HG03558 (cell line): ENCODE measurements around the gene CARD10.
"Not testable (repeated sequence)": the region's sequence is repeated elsewhere in the genome, so short reads cannot be mapped to it uniquely, and the experiment has no call there.

Experiments
- ATAC-seq: cut with Tn5 transposase; IDR thresholded peaks from one replicate; pipeline ENCODE4 v1.9.1; 2021; ENCODE audit warnings: moderate number of reproducible peaks; ENCODE audit not compliant: unreplicated experiment; ENCODE audit errors: extremely low read depth

The CARD10 gene

DNA sequence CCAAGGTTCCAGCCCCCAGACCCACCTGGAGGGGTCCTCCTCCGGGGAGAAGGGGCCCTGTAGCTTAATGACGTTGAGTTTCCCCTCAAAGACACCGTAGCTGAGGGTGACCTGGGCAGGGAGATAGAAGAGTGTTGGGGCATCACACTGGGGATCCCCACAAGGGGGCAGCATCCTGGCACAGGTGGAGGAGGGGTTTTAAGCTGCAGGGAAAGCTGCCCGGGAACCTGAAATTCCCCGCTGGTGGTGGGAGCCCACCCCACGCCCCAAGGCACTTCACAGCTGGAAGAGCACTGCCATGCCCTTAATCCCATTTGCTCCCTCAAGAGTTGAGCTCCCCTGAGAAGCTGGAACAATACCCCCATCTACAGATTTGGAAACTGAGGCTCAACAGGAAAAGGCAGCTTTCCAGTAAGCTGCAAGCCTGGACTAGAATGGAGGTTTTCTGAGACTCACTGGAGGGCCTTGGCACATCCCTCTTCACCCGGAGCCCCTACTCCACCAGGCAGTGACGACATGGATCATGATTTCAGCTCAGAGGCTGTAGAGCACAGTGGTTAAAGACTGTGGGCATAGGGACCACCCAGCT is 46.7 kb downstream of the CARD10 start:
- ATAC-seq, result no peak

DNA sequence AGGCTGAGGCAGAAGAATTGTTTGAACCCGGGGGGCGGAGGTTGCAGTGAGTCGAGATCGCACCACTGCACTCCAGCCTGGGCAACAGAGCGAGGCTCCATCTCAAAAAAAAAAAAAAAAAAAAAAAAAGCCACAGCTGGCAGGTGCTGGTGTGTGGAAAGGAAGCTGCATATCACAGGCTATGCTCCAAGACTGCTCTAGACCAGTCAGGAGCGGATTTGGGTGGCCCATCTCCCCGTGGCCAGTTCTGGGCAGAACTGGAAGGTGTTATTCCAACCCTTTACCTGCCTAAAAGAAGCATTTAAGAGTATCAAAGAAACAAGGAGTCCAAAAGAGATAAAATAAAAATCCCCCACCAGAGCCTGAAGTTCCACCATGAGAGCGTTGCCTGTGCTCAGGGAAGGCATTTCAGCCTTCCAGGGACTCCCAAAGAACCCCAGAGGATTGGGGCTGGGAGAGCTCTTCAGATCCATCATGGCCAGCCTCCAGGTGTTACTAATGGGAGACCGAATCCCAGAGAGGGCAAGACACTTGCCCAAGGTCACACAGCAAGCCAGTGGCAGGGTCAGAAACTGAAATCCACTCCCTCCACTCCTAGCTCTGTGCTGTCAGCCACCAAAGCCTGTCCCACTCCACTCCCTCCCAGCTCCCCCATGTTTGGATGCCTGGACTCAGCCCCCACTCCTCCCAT is 47.3 kb downstream of the CARD10 start:
- no peak for ATAC-seq

DNA sequence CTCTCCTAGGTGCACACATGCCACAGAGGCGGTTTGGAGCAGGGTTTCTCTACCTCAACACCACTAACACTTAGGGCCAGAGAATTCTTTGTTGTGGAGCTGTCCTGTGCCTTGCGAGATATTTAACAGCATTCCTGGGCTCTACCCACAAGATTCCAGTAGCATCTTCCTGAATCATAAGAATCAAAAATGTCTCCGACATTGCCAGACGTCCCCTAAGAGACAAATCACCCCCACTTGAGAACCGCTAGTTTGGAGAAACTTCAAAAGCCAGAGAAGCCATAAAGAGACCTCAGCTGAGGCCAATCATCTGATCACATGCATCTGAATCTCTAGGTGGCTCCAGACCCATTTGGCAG is 49.1 kb downstream of the CARD10 start:
- ATAC-seq, result no peak

DNA sequence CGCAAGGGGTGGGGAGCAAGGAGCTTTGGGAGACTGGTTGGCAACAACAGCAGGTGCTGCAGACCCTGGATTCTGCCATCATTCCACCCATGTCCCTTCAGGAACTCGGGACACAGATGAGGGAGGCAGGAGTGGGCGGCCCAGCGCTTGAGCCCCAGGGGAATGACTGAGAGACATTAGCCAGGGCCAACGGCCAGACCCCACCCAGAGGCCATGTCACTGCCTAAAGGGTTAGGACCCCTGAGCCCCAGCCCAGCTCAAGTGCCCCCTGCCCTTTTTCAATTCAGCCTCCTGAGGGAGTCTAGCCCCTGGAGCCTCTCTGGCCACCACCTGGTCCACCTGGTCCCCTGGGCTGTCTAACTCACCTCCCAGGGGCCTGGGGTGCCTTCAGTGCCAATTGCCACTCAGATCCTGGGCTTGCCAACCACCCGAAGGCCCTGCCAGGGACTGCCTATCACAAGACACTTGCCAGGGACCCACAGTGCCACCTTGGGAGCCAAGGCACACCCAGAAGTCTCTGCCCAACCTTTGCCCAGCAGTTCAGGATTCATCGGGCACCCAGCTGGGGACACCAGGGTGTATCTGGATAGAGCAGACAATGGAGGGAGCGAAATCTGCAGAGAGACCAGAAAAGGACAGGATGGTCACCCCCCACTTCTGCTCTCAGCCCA is 49.7 kb downstream of the CARD10 start:
- no peak for ATAC-seq

DNA sequence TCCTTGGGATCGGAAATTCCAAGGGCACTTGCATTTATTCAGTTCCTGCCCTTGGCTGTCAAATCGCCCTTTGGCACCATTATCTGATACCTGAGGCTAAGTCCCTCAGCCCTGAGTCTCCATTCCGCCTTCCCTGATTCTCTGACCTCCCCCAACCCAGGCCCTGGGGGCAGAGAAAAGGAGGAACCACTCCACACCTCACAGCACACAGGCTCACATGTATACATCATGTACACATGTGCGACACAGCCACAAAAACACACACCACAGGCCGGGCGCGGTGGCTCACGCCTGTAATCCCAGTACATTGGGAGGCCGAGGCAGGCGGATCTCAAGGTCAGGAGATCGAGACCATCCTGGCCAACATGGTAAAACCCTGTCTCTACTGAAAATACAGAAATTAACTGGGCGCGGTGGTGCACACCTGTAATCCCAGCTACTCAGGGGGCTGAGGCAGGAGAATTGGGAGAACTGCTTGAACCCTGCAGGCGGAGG is 51.0 kb downstream of the CARD10 start:
- ATAC-seq, result not testable (repeated sequence)

DNA sequence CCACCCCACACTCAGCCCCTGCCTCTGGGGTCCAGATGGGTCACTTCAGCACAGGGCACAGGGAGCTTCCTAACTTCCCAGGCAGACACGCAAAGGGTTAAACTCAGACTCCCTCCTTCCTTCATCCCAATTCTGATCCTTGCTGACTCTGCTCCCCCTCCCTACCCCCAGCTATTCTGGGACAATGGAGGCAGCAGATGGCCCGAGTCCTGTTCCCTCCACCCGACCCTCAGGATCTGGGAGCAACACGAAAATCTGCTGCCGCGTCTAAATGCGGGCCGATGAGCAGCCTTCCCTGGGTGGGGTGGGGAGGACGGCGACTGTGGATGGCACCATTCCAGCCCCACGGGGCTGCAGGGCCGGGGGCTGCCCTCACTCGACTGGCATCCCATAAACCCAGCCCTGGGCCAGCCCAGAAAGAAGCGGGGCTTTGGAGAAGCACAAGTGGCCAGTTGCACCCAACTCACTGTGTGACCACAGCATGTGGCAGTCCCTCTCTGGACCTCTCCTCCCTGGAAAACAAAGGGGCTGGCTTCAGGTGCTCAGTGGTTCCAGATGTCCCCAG is 51.7 kb downstream of the CARD10 start:
- no peak for ATAC-seq

DNA sequence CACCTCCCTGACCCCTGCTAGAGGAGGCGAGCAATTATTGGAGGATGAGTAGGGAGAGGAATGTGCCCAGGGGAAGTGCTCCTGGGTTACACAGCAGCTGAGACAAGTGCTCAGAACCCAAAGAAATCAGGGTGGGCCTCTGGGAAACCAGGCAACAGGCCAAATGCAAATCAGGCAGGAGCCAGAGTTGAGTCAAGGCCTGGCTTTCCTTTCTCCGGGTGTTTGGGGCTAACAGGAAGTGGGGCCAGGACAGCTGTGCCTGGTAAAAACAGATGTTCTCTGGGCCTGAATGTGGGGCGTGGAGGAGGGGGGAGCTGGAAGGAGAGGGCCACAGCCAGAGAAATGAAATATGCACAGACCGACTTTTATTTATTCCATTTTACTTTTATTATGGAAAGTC is 55.0 kb downstream of the CARD10 start:
- no peak for ATAC-seq

DNA sequence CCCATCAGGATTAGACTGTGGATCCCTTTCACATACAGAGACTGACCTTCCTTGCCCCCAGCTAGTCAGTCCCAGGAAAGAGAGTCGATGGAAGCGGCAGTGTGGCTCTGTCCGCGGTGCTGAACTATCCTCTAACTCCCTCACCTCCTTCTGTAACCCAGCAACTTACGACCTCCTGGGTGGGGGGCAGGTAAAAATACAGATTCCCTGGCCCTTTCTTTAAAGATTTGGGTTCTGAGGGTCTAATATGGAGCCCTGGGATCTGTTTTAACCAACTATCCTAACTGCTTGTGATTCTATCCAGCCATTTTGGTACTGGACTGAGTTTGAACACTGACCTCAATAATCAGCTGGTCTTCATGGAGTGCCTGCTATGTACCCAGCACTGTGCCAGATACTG is 56.2 kb downstream of the CARD10 start:
- ATAC-seq, result no peak

DNA sequence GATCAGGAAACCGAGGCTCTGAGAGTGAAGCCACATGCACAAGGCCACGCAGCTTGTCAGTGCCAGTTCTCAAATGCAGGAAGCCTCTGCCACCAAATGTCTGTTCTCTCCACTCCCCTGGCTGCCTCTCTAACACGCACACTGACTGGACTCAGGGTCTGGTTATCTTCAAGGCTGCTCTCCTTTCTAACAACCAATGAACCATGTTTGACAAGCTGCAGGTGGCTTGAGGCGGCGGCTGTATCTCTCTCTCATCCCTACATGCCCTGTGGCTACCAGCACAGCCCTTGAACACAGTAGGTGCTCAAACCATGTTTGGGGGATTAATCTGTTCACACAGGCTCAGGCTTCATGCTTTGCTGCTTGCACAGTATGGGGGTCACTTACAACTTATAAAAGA is 56.8 kb downstream of the CARD10 start:
- ATAC-seq, result no peak

DNA sequence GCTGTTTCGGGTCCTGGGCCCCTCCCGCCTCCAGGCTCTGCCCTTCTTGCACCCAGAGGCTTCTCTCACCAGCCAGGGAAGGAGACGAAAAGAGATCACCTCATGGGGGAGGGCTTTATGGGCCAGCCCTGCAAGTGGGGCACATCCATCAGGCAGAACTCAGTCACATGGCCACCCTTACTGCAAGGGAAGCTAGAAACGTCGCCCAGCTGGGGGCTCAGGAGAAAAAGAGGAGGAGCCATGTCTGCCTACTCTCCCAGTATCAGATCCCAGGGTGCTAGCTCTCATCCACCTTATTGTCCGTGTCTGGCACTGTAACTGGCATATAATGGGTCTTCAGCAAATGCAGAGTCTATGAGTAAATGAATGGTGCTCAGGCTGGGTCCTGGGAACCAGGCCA is 57.3 kb downstream of the CARD10 start:
- no peak for ATAC-seq

DNA sequence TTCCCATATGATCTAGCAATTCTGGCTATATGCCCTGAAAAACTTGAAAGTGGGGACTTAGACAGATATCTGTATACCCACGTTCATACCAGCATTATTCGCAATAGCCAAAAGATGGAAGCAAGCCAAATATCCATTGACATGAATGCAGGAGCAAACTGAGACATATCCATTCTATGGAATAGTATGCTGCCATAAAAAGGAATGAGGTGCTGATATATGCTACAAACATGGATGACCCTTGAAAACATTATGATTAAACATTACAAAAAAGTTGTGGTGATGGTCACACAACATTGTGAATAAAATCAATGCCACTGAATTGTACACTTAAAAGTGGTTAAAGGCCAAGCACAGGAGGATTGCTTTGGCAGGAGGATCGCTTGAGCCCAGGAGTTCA is 58.5 kb downstream of the CARD10 start:
- no peak for ATAC-seq

DNA sequence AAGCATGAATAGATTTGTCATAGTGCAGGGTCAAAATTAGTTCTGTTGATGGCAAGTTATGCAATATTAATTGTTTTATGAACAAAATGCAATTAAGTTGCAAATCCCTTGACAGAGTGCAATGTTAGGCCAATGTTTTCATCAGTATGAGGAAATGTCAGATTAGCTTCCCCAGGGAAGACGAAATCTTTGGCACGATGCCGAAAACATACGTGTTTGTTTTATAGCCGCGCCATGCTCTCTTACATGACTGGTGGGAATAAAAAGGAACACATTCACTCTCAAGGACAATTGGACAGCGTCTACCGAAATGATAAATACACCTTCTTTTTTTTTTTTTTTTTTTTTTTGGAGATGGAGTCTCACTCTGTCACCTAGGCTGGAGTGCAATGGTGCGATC is 60.0 kb downstream of the CARD10 start:
- no peak for ATAC-seq

DNA sequence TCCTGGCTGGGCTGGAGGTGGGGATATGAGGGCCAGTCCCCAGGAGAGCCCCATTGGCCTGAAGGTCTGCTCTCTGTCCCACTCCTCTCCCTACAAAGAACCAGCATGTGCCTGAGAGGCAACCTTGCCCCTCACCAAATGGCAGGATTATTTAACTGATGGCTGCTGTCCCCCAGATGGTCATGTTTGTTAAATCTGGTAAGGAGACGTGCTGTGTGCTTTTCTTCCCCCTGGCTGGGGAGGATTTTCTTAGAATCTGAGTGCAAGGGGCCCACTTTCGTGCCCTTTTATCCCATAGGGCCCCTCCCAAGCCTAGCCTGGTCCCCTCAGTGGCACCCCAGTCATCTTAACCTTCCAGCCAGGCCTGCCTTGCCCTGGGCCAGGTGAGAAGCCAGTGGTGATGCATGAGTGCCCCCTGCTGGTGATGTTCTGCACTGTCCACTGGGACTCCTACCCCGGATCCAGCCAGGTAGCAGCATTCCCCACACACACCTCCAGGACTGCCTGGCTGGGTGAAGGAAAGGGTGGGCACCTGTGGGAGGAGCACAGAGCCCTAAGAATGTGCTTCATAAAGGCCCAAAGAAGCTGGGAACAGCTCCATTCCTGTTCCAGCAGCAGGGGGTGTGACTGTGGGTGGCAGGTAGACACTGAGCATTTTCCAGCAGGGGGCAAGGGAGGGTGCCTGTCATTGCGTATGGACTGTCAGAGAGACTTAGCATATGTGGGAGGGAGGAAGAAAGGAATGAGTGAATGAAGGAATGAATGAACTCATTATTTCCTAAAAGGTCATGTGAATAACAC is 61.9 kb downstream of the CARD10 start:
- no peak for ATAC-seq

DNA sequence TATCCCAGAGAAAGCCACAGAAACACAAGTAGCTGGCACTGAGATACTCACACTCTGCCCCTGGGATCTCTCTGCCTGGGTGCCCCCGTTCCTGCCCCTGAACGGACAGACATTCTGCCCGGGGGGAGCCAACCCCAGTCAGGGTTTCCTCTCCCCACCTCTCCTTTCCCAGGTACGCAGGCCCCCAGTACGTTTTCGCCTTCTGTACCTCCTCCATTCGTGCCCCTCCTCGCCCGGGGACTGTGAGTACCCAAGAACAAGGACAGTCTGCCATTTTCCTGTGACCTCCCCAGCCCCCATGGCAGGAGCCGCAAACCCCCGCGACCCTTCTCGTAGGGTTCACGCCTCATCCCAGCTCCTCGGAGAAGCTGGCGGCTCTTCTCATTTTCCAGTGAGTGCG is 62.9 kb downstream of the CARD10 start:
- no peak for ATAC-seq

DNA sequence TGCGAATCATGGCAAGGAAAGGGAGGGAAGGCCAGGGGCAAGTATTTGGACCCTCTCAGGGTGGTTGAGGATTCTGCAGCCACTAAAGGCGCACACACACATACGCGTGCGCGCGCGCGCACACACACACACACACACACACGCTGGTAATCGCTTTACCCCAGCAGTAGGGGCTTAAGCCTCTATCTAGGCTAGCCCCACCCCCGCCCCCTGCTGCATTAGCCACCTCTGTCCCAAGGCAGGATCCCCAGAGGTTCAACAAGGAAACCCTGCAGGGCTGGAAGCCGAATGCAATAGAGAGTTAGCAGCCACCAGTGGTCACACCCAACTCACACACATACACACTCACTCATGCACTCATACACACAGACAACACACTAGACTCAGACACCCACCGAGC is 63.3 kb downstream of the CARD10 start:
- ATAC-seq, result no peak

DNA sequence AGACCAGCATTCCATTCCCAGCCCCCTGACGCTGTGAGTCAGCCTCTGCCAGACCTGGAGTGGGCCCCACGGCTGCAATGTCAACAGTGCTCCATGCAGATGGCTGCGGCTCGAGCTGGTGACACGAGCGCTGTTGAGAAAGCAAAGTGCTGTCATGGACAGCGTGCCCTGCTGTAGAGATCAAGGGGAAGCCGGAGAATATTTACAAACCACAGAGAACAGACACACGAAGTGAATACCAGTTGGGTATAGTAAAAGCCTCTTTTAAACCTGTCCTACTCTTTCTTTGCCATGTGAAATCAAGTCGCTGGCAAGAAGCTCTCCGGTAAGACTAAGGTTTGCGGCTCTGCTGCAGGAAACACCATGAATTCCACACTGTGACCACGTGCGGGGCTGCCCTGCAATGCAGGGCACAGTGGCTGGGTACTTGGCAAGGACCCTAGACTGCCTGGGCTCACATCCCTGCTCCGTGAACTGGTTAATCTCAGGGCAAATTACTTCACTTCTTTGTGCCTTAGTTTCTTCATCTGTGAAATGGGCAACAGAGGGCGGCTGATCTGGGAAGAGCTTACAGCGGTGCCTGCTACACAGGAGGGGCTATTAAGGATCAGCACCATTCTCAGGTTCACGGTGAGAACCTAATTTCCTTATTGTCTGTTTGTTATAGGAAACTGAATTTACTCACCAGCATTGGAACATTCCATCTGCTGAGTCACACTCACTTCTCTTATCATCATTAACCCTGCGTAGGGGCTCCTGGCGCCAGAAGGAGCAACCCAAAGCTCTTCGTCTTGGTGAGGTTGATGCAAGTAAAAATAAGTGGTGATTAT is 64.1 kb downstream of the CARD10 start:
- no peak for ATAC-seq

DNA sequence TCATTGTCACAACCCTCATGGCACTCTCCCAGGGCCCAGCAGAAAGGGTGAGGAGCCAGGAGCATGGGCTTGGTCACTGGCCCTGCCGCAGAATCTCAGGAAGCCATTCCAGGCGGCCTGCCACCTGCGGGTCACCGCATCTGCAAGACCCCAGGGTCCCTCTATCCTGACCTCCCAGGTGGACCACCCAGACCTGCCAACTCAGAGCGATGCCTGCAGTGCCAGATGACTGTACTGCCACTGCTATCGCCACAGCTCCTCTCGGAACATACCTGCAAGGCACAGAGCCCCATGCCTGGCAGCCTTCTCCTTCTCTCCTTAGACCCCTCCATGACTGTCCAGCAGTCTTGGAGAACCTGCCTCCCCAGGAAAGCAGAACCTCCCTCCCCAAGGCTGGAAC is 65.5 kb downstream of the CARD10 start:
- ATAC-seq, result no peak

DNA sequence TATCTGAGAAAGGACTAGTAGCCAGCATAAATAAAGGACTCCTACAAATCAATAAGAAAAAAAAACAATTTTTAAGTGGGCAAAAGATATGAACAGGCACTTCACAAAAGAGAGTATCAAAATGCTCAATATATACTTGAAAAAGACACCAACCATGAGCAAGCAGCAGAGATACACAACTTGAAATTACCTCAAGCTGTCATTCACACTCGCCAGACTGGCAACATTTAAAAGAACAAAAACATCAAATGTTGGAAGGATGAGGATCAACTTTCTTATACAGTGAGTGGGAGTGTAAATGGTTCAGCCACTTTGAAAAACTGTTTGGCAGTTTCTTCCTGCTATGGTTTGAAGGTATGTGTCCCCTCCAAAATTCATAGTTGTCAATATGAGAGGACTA is 68.0 kb downstream of the CARD10 start:
- ATAC-seq, result no peak

DNA sequence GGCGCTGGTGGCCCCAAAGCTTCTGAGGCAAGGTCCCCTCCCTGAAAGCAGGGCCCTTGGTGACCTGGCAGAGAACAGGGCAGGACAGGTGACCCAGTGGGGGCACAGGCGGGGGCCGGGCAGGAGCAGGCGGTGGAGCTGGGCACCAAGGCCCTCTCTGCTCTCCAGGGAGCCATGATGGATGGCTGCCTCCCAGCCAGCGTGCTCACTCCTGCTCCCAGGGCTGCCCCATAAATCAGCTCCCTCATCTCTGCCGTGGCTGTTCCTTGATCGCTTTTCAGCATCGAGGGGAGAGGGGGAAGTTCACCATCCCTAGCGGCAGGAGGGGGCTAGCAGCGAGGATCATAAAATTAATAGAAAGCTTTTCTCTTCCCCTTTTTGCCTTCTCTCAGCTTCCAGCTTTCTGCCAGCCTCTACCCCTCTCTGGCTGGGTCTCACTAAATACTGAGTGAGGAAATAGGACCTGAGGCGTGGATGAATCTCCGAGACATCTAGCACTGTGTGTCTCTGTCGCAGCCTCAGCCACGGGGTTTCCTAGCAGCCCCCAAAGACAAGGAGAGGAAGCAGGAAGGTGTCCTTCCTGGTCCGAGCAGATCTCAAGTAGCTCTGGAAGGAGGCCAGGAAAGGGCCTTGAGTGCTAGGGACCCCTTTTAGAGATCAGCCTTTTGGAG is 69.7 kb downstream of the CARD10 start:
- ATAC-seq, result no peak
